Nephron progenitor cell (in vitro differentiated cells): ENCODE data around the gene CREG1.

Source experiments
- DNase-seq: peaks from one replicate; pipeline ENCODE4 v3.0.0; 2021
- H3K27ac Mint-ChIP-seq: 2 replicates; pipeline ENCODE4 v1.8.0; 2021; ENCODE audit warnings: mild to moderate bottlenecking, moderate library complexity, mixed read lengths
- H3K27me3 Mint-ChIP-seq: 2 replicates; pipeline ENCODE4 v1.8.0; 2021; ENCODE audit warnings: mild to moderate bottlenecking, low read depth, mixed read lengths; ENCODE audit not compliant: poor library complexity
- H3K36me3 Mint-ChIP-seq: 2 replicates; pipeline ENCODE4 v1.8.0; 2021; ENCODE audit warnings: low read depth, mixed read lengths
- H3K4me1 Mint-ChIP-seq: 2 replicates; pipeline ENCODE4 v1.8.0; 2021; ENCODE audit warnings: mixed read lengths
- H3K4me3 Mint-ChIP-seq: 2 replicates; pipeline ENCODE4 v1.8.0; 2021; ENCODE audit warnings: mild to moderate bottlenecking, moderate library complexity, mixed read lengths
- H3K9me3 Mint-ChIP-seq: 2 replicates; pipeline ENCODE4 v1.8.0; 2021; ENCODE audit warnings: mild to moderate bottlenecking, moderate library complexity, mixed read lengths
- CTCF ChIP-seq: fragments of 200-600 bp; sonication (generic); IDR thresholded peaks from 2 replicates; pipeline ENCODE4 v1.5.0; 2021; ENCODE audit warnings: antibody characterized with exemption

The CREG1 gene

GRCh38 chr1:167553136-167554027, at the start of gene CREG1:
Gene CREG1 (minus strand): TSS chr1:167553762.
- H3K36me3 Mint-ChIP-seq: no peaks in the 10 kb centered on the region
- peaks cover 17% of the 10 kb centered on the region for H3K27me3 Mint-ChIP-seq
- no peak for TF ChIP-seq CTCF
- H3K4me1 Mint-ChIP-seq: peaks cover 26% of the 10 kb centered on the region
- no peaks in the 10 kb centered on the region for H3K9me3 Mint-ChIP-seq
- no peak within 1 kb of the TSS for H3K27ac Mint-ChIP-seq
- DNase-seq: peak; percentile 97
- H3K4me3 Mint-ChIP-seq: peak within 1 kb of the TSS; percentile 84

- TF ChIP-seq CTCF: no peak
- H3K4me1 Mint-ChIP-seq: peaks cover 28% of the 10 kb centered on the region
- no peak overlapping the region for H3K4me3 Mint-ChIP-seq
- H3K9me3 Mint-ChIP-seq: peaks cover 28% of the 10 kb centered on the region
- no peak overlapping the region for H3K27ac Mint-ChIP-seq
- H3K36me3 Mint-ChIP-seq: peaks cover 12% of the 10 kb centered on the region
- no peak for DNase-seq
- no peaks in the 10 kb centered on the region for H3K27me3 Mint-ChIP-seq
Measured at GRCh38 chr1:167602840-167603239, 49.3 kb upstream of the CREG1 start.

- Mint-ChIP-seq H3K36me3 (peaks cover 6% of the 10 kb centered on the region), H3K9me3 (peaks cover 29% of the 10 kb centered on the region), H3K4me1 (peaks cover 28% of the 10 kb centered on the region), H3K27ac (peak overlapping the region; percentile 32), H3K27me3 (no peaks in the 10 kb centered on the region), H3K4me3 (no peak overlapping the region)
- no peak for TF ChIP-seq CTCF
- DNase-seq: peak; percentile 13
Measured at GRCh38 chr1:167601442-167602383, 48.2 kb upstream of the CREG1 start.

GRCh38 chr1:167599957-167600581, 46.5 kb upstream of the CREG1 start:
- Mint-ChIP-seq H3K4me3 (no peak overlapping the region), H3K27ac (no peak overlapping the region), H3K4me1 (peaks cover 28% of the 10 kb centered on the region), H3K9me3 (peaks cover 29% of the 10 kb centered on the region), H3K27me3 (no peaks in the 10 kb centered on the region), H3K36me3 (peaks cover 5% of the 10 kb centered on the region)
- TF ChIP-seq CTCF: no peak
- no peak for DNase-seq

- peaks cover 4% of the 10 kb centered on the region for H3K4me1 Mint-ChIP-seq
- no peak for DNase-seq
- H3K27me3 Mint-ChIP-seq: no peaks in the 10 kb centered on the region
- no peak overlapping the region for H3K27ac Mint-ChIP-seq
- H3K36me3 Mint-ChIP-seq: peaks cover 5% of the 10 kb centered on the region
- no peak overlapping the region for H3K4me3 Mint-ChIP-seq
- peaks cover 32% of the 10 kb centered on the region for H3K9me3 Mint-ChIP-seq
- TF ChIP-seq CTCF: no peak
Measured at GRCh38 chr1:167594822-167595221, 41.3 kb upstream of the CREG1 start.
